Epidermal melanocyte (primary cell): ENCODE results near the gene WDFY4.

Experiments used
- DNase-seq: peaks from one replicate; pipeline ENCODE4 v3.0.0; 2011; ENCODE audit warnings: low spot score; ENCODE audit not compliant: insufficient read length

Gene WDFY4

GRCh38 chr10:49015700-49016099 is 331.0 kb downstream of the WDFY4 start:
- no peak for DNase-seq

- DNase-seq, result no peak
Observed at GRCh38 chr10:49021685-49022084, 337.0 kb downstream of the WDFY4 start.

- no peak for DNase-seq
Observed at GRCh38 chr10:49023071-49023470, 338.4 kb downstream of the WDFY4 start.

GRCh38 chr10:49023752-49024151 is 339.1 kb downstream of the WDFY4 start:
- no peak for DNase-seq

GRCh38 chr10:49024484-49024883 is 339.8 kb downstream of the WDFY4 start:
- no peak for DNase-seq

GRCh38 chr10:49025347-49025983 is 340.8 kb downstream of the WDFY4 start:
- DNase-seq, result no peak

- no peak for DNase-seq
Observed at GRCh38 chr10:49028639-49029038, 344.0 kb downstream of the WDFY4 start.

GRCh38 chr10:49029666-49030065 is 345.0 kb downstream of the WDFY4 start:
- DNase-seq, result no peak
